ENCODE data around the gene CCDC127. TPM values are rescaled to one million over a fixed set of nuclear protein-coding genes. Genes with fewer than 3 reads are reported as not detected.
"Not testable (repeated sequence)": the region's sequence is repeated elsewhere in the genome, so short reads cannot be mapped to it uniquely, and the experiment has no call there.

The CCDC127 gene
- polyA plus RNA-seq, 4 donors = 12.1 to 17.4 (median 14.0) TPM

DNA sequence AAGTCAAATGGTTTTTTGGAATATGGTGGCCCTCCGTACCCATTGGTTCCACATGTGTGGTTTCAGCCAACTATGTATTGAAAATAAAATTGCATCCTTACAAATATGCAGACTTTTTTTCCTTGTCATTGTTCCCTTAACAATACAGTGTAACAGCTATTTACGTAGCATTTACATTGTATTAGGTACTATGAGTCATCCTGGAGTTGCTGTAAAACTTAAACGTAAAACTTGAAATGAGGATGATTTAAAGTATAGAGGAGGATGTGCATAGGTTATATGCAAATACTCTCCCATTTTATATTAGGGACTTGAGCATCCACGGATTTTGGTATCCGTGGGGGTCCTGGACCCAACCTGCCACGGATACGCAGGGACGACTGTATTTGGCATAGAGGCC lies 16.5 kb upstream of the CCDC127 start:
- no peak for DNase-seq (ENCODE audit: low read depth in 4 of 4, low spot score in 3 of 4)

DNA sequence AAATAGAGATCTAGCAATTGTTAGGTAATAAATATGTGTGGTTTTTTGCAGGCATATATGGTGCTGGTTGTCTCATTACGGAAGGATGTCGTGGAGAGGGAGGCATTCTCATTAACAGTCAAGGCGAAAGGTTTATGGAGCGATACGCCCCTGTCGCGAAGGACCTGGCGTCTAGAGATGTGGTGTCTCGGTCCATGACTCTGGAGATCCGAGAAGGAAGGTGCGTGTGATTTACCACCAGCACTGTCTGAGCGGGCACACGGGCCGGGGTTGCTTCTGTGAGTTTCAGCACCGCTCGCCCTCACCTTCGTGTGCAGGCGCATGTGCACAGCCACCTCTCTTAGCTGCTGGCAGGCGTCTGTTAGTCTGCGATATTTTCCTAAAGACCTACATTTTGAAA lies 15.5 kb upstream of the CCDC127 start:
- not testable (repeated sequence) for DNase-seq (ENCODE audit: low read depth in 4 of 4, low spot score in 3 of 4)

DNA sequence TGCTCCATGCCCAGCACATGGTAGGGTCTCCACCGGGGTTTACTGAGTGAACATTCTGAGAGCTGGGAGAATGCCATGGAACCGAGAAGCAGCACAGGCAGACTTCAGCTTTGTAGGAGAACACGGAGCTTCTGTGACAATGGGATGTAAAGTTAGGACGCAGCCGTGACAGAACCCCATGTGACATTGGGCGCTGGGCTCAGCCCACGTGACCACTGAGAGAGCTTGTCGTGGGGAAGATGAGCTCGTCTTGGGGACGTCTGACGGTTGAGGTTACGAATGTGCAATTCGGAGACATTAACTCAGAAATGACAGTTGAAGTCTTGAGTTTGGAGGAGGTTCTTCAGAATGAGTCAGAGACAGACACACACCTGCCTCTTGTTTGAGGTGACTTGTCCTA lies 13.7 kb upstream of the CCDC127 start:
- DNase-seq (ENCODE audit: low read depth in 4 of 4, low spot score in 3 of 4) = no peak

DNA sequence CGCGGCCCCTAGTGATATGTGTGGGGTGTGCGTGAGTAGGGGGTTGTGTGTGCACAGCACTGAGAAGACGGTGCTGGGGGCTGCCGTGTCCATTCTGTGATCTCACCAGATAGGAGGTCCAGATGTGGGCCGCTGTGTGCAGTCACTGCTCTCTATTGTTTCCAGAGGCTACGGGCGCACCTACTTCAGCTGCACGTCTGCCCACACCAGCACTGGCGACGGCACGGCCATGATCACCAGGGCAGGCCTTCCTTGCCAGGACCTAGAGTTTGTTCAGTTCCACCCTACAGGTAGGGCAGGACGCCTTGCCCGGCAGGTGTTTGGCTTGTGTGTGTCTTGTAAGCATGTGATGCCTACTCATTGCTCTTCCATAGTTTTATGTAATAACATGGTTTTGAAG lies 12.8 kb upstream of the CCDC127 start:
- DNase-seq (ENCODE audit: low read depth in 4 of 4, low spot score in 3 of 4) = no peak

DNA sequence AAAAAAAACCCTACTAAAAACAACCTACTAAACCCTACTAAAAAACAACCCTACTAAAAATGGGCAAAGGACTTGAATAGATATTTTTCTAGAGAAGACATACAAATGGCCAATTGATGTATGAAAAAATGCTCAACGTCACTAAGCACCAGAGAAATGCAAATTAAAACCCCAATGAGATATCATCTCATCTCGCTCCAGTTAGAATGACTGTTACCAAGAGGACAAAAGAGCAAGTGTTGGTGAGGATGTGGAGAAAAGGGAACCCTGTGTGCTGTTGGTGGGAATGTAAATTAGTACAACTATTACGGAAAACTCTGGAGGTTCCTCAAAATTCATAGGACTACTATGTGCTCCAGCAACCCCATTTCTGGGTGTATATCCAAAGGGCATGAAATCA lies 10.9 kb upstream of the CCDC127 start:
- no peak for DNase-seq (ENCODE audit: low read depth in 4 of 4, low spot score in 3 of 4)

DNA sequence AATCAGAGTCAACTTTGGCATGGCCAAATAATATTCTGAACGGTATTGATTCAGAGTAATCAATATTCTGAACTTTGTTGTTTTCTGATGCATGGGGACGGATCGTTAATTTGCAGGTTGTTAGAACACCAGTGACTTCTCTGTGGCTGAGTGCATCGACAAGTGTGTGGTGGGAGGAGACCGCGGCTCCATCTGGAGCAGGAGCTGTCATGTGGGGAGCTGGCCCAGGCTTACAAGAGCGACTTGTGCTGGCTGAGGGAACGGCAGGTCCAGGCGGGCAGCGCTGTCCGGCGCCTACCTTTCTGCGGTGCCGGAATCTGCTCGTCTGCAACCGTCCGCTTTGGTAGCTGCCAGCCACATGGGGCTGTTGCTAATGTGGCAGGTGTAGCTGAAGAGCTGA lies 9.4 kb upstream of the CCDC127 start:
- DNase-seq (ENCODE audit: low read depth in 4 of 4, low spot score in 3 of 4) = not testable (repeated sequence)

DNA sequence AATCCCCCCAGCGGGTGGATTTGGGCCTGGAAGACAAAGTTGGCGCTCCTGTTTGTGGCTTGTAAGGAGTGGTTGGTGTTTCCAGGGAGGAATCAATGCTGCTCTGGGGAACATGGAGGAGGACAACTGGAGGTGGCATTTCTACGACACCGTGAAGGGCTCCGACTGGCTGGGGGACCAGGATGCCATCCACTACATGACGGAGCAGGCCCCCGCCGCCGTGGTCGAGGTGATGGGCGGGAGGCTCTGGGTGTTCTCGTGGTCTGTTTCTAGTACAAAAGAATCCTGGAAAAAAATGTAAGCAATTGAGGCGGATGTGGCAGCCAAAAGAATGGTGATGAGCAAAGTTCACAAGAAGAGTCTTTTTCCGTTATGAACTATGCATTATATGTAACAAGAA lies 7.4 kb upstream of the CCDC127 start:
- DNase-seq (ENCODE audit: low read depth in 4 of 4, low spot score in 3 of 4) = no peak

DNA sequence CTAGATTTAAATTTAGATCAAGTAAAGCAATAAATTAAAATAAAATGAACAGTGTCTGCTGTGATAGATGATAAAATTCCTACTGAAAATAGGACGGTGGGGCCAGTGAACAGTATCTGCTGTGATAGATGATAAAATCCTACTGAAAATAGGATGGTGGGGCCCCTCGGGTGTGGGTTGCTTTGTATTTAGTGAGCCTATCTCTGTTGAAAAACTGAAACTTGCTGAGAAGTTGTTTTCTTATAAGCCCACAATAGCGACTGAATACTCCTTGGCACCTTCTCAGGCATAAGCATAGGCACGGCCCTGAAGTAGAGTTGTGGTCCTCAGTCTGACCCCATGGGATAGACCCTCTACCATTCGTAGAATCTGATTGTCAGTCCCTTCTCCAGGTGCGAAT lies 5.8 kb upstream of the CCDC127 start:
- DNase-seq (ENCODE audit: low read depth in 4 of 4, low spot score in 3 of 4) = no peak

DNA sequence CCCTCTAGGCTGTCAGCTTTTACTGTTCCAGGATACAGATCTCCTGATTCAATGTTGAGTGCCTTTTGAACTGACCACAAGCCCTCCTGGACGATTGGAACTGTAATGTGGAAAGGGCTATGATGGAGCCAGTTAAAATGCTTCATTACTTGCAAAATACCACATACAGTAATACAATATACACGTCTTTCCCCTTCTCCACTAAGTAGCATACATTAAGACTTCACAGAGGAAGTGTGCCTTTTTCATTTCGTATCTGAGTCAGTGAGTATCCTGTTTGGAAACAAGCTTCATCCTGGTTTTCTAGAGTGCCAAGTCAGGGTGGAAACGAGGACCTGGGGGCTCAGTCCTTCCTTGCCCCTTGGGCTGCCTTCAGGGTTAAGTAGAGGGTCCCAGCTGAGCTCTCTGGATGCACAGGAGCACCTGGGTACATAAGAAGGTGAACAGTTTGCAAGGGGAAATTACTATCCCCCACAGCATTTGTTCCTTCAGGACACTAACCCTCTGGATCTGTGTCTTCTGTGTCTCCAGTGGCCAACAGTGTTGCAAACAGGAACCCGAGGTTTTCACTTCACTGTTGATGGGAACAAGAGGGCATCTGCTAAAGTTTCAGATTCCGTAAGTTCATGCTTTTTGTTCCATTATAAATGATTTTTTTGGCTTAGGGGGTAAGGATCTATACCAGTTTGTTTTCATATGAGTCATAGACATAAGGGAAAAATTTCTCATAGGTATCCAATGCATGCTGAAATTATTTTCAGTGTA lies 5.2 kb upstream of the CCDC127 start:
- not testable (repeated sequence) for DNase-seq (ENCODE audit: low read depth in 4 of 4, low spot score in 3 of 4)

DNA sequence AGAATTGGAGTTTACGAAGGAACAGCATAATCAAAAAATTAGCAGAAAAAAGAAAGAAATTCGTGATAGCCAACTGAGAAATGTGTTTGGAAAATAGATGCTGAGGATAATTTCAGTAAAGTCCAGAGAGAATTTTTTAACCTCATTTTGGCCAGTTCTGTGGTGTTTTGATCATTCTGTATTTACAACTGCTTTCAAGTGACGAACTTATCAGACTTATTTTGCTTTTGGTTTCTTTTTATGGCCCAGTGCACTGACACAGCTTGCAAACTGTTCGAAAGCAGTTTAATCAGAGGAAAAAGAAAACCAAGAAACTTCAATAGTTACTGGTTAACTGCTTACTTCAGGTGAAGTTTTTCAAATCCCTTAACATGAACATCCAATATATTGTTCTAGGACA lies 2.0 kb upstream of the CCDC127 start:
- DNase-seq (ENCODE audit: low read depth in 4 of 4, low spot score in 3 of 4) = no peak

DNA sequence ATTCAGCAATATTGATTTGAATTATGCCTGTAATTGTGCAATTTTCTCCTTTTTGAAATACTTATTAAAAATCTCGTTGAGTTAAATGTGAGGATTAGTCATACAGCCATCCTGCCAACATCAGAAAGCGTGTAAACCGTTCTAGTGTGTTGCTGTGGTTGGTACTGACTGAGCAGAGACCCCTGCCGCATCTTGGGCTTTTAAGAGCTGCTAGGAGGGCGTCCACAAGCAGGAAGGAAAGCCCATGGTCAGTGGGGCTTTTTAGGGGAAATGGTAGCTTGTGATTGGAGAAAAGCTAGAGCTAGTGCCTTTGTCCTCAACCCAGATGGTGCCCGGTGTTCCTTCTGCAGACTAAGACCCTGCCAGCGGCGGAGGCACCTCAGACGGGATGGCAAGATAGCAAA lies 1.5 kb upstream of the CCDC127 start:
- DNase-seq (ENCODE audit: low read depth in 4 of 4, low spot score in 3 of 4) = no peak

DNA sequence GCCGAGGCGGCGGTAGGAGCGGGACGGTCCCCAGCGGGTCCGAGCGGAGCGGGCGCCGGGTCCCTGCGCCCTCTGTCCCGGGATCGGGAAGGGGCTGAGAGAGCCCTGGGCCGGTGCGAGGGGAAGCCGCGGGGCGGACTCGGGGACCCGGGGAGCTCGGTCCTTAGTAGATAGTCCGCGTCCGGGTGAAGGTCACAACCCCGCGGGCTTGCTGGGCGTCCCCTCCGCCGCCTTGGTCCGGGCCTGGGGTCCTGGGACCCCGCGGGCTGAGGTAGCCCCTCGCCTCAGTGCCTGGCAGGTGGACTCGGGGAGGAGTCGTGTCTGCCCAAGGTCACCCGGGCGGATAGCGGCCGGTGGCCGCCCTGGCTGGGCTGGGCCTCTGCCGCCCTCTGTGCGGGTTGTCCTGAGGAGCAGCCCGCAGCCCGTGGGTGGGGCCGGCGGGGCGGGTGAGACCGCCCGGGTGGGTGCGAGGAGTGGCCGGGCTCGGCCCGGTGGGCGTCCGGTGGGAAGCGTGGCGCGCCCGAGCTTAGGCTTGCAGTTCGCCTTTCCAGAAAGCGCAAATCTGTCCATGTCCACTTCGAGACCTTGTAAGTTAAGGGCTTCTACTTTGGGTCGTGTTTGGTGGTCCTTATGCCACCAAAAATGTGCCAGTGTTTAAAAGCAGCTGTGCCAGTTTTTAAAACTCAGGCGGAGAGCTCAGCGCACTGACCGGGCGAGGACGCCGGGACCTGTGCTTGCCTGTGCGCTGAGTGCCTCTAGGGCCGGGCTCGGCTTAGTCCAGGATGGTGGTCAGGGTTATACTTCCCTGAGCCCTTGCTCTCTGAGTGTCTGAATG lies 721 bp upstream of the CCDC127 start:
- no peak for DNase-seq (ENCODE audit: low read depth in 4 of 4, low spot score in 3 of 4)

DNA sequence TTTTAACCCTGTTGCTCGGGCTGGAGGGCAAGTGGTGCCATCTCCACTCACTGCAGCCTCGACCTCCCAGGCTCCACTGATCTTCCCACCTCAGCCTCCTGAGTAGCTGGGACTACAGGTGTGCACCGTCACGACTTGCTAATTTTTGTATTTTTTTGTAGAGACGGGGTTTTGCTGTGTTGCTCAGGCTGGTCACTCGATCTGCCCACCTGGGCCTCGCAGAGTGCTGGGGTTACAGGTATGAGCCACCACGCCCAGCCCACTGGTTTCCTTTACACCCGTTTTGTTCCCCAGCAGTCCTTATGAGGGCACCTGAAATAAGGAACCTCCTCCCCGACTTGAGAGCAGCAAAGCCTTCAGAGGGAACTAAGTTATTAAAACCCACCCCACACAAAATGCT lies 1.9 kb downstream of the CCDC127 start:
- DNase-seq (ENCODE audit: low read depth in 4 of 4, low spot score in 3 of 4) = not testable (repeated sequence)

DNA sequence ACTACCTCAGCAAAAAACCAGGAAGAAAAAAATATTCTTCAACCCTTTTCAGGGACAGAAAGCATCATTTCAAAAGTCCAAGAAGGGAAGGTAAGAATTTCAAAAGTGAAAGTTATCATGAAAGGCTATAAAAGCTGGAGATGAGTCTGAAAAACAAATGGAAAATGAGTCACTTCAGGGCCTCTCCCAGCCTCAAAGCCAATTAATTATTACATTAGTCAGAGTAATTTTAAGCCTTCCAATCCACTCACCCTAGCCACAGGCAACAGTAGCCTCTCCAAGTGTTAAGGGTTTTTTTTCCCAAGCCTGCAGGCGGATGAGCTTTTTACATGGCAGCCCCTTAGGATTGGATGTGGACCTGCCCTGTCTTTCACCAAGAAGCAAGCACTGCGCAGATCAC lies 2.7 kb downstream of the CCDC127 start:
- DNase-seq (ENCODE audit: low read depth in 4 of 4, low spot score in 3 of 4) = not testable (repeated sequence)

DNA sequence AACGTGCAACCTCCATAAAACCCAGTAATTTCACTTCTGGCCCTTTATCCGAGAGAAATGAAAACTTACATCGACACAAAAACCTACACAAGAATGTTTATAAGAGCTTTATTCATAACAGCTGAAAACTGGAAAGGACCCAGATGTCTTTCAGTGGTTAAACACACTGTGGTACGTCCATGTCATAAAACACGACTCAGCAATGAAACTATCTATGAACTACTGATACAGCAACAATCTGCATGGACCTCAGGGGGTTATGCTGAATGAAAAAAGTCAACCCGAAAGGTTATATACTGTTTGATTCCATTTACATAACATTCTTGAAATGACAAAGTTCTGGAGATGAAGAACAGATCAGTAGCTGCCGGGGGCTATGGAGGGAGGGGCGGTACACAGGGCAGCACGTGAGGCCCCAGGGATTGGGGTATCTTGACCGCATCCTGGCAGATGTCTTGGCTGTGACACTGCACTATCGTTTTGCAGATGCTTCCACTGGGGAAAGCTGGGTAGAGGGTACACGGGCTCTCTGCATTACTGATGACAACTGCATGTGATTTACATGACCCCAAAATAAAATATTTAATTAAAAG lies 4.1 kb downstream of the CCDC127 start:
- DNase-seq (ENCODE audit: low read depth in 4 of 4, low spot score in 3 of 4) = no peak

DNA sequence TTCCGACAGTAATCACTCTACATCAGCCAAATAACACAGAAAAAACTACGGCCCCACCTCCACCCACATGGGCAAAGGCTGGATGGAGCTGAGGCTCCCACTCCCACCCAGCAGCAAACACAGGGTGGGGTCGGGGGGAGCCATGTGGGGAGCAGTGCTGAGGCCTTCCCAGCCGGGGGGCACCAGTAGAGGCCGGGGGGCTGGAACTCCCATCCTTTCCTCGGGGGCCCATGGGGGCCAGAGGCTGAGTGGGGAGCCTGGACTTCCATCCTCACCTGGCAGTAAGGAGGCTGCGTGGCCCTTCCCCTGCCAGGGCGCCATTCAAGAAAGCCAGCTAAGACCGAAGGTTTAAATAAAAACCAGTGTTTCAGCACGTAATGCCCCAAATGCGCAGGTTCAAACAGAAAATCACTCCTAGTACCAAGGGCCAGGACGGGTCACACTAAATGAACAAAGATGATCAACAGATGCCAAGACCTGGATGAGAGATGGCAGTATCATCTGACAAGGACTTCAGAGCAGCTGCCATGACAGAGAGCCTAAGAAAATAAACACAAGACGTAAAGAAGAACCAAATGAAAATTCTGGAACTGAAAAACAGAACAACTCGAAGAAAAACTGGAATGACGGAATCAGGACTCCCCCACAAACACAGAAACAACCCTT lies 9.4 kb downstream of the CCDC127 start:
- DNase-seq (ENCODE audit: low read depth in 4 of 4, low spot score in 3 of 4) = no peak

DNA sequence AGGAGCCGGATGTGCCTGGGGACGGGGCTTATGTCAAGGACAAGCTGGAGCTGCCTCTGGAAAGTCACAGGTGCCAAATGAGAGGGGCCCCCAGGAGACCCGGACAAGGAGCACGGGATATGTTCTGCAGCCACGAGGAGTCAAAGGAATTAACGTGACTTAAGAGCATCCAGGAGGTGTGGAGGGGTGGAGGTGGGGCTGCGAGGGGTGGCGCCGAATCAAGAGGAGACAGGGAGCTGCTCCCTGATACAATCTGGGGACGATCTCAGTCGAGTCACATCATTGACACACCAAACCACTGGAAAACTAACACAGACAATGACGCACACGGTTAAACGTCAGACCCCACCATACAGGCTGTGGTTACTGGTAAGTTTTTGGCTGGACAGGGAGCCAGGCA lies 10.4 kb downstream of the CCDC127 start:
- DNase-seq (ENCODE audit: low read depth in 4 of 4, low spot score in 3 of 4) = no peak

DNA sequence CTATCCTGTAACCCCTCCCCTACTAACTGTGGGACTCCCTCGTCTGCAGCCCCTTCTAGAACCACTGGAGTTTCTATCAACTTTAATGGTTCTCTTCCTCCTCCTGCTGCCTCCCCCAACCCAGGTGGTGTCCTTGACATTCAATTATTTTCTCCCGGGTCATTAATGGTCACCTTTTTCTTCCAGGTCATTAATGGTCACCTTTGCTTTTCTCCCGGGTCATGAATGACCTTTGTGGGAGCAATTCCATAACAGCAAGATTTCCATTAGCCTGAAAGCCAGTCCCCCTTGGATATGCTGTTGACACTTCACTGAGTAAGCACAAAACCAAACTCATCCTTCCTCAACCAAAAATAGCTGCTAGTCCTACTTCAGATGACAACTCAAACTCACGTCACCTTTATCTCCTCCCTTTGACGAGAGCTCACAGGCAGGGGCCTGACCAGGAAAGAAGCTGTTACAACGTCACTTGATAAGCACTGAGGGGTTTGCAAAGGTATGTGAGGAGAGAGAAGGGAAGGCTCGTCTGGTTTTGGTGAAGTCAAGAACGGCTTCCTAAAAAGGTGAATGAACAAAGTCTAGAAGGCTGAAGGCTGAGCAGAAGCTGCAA lies 10.9 kb downstream of the CCDC127 start:
- DNase-seq (ENCODE audit: low read depth in 4 of 4, low spot score in 3 of 4) = no peak

DNA sequence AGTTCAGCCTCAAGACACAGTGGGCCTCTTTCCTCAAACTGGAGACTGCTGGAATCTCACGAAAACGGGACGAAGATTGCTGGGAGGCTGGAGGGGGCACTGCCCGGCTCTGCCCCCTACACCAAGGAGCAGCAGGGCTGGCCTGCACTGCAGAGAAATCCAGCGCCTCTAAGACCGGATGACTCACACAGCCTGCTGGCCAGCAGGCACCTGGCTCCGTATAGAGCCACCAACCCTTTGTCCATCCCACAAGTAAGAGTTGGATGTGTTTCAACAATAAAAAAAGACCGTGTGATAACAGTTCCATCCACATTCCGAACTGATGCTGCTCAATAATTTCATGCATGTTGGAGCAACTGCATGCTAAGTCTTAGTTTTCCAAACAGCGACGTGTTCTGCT lies 11.5 kb downstream of the CCDC127 start:
- no peak for DNase-seq (ENCODE audit: low read depth in 4 of 4, low spot score in 3 of 4)

DNA sequence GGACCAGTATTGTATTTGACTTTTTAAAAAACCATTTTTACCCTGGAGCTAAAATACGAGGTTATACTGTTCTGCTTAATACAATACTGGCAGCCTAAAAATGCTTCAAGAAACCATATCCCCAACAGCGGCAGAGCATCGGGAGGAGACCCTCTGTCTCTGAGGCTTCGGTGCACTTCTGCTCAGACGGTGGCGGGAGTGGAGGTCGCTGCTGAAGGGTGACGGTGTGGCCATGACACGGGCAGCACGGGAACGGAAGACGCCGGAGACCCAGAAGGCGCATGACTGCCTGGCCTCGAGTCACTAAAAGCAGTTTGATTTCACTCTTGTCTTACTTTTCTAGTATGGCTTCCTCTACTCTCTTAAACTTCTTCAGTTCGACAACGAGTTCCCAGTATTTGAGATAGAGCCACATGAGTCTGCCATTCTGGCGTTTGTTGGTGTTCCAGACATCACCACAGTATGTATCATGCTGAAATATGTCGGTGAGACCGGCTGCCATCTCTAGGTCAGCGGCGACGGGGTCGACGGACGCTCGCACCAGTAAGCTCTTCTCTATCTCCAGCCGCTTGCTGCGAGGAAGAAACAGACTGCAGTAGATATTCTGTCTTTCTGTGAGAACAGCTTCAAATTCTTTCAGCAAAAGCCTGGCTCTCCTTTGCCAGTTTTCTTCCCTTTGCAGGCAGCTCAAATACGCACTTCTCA lies 12.8 kb downstream of the CCDC127 start:
- no peak for DNase-seq (ENCODE audit: low read depth in 4 of 4, low spot score in 3 of 4)

Measured in left renal pelvis (tissue), 4 donors.